ENCODE data around the gene RPL28.

Gene RPL28

DNA sequence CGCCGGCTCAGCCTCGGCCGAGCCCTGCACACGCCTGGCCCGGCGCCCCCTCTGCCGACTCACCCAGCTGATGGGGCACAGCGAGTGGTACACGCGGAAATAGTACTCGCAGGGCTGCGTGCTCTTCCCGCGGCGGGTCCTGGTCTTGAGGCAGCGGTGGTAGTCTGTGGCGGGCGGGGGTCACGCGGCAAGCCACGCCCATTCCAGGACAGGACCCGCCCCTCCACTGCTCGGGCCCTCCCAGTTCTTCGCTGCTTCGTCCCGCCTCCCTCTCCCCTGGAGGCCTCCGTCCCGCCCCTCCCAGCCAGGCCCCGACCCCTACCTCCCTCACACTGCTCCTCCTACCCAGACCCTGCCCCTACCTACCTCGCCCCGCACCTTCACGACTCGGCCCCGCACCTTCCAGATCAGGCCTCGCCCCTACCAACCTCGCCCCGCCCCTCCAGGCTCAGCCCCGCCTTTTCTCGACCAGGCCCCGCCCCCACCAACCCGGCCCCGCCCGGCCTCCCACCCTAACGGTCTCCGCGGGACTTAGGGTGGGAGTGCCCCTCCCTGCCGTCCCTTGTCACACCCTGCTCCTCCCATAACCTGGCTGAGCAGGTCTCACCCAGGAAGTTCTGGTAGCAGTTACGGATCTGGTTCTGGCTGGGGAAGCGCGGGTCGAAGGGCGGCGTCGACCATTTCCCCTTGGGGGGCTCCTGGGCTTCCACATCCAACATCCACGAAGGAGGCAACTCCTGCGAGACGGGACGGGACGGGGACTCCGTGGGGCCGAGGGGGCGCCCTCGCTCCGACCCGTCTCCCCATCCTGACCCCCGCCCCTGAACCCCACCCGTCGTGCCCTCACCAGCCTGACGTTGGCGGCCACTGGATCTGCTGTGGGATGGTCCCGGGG is 31.7 kb upstream of the RPL28 start:
- DNase-seq, result peak; percentile 22

- DNase-seq, result no peak
These were observed 31.0 kb upstream of the RPL28 start, which contains the start of gene COX6B2 for GRCh38 chr19:55354698-55355212. Gene COX6B2 (minus strand): TSS chr19:55354719. CDS start chr19:55354521, 198 bp downstream.

- DNase-seq, result no peak
These were observed 30.4 kb upstream of the RPL28 start for GRCh38 chr19:55355213-55355821.

DNA sequence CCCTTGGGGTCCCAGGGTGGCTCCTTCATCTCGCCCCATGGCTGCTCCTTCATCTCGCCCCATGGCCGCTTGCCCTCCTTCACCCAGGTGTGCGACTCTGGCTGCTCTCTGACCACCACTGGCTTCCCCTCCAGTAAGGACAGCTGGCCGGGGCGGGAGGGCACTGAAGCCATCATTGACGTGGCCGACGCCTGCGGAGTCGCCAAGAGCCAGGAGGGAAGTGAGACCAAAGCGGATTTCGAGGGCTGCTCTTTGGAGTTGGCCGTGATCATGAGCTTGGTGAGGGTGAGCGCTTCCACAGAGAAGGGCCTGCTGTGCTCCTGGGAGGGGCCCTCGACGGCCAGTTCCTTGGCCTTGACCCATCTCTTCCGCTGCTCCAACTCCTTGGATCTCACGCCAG is 27.2 kb upstream of the RPL28 start:
- no peak for DNase-seq

DNA sequence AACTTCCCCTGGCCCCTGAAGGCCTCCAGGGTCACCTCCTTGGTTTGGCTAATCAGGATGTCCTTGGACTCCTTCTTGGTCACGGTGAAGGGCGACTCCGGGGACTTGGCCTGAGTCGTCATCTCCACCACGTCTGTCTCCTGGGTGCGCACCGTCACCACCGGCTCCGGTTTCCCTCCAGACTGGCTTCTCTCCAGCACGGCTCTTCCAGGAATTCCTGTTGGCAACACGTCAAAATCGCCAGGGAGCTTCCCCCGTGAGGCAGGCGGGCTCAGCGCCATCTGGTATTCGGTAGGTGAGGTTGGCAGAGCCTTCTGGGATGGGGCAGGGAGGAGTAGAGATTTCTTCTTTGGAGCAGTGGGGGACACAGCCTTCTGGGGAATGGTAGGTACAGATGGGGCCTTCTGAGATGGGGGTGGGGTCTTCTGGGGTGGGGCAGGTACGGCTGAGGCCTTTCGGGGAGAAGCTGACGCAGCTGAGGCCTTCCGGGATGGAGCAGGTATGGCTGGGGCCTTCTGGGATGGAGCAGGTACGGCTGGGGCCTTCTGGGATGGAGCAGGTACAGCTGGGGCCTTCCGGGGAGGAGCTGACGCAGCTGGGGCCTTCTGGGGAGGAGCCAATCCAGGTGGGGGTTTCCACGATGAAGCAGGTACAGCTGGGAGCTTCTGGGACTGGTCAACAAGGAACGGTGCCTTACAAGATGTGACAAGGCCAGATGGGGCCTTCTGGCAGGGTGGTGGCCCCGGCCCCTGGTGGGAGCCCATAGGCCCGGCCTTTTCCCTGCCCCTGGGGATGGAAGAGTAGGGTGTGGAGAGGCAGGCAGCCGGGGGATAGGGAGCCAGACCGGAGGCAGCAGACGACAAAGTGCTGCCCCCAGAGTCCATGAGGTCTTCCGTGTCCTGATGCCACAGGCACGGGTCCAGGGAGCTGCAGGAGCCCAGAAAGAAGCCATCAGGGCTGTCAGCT is 26.5 kb upstream of the RPL28 start:
- DNase-seq, result peak; percentile 86

GRCh38 chr19:55360902-55361301 is 24.8 kb upstream of the RPL28 start:
- DNase-seq, result no peak

GRCh38 chr19:55362174-55362989 is 23.4 kb upstream of the RPL28 start:
- no peak for DNase-seq

- no peak for DNase-seq
These were observed 22.6 kb upstream of the RPL28 start, which contains the start of gene GARIN5B for GRCh38 chr19:55362990-55363716. Gene GARIN5B (minus strand): TSS chr19:55363260. CDS start chr19:55363066, 194 bp downstream.

GRCh38 chr19:55365245-55365644 is 20.5 kb upstream of the RPL28 start:
- no peak for DNase-seq

- no peak for DNase-seq
These were observed 19.8 kb upstream of the RPL28 start for GRCh38 chr19:55365964-55366363.

DNA sequence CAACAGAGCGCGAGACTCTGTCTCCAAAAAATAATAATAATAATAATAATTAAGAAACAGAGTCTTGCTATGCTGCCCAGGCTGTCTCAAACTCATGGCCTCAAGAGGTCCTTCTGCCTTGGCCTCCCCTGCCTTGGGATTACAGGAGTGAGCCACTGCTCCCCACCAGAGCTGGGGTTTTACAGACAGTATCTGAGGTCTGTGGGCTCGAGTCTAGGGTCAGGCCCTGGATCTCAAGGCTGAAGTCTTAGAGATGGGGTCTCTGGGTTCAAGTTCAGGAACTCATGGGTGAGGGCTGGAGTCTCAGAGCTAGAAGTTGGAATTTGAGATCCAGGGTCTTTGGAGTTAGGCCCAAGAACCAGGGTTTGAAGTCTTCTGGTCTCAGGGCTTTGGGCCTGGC is 18.9 kb upstream of the RPL28 start:
- DNase-seq, result no peak

GRCh38 chr19:55368106-55368505 is 17.6 kb upstream of the RPL28 start:
- no peak for DNase-seq

- no peak for DNase-seq
These were observed 16.8 kb upstream of the RPL28 start for GRCh38 chr19:55368701-55369563.

DNA sequence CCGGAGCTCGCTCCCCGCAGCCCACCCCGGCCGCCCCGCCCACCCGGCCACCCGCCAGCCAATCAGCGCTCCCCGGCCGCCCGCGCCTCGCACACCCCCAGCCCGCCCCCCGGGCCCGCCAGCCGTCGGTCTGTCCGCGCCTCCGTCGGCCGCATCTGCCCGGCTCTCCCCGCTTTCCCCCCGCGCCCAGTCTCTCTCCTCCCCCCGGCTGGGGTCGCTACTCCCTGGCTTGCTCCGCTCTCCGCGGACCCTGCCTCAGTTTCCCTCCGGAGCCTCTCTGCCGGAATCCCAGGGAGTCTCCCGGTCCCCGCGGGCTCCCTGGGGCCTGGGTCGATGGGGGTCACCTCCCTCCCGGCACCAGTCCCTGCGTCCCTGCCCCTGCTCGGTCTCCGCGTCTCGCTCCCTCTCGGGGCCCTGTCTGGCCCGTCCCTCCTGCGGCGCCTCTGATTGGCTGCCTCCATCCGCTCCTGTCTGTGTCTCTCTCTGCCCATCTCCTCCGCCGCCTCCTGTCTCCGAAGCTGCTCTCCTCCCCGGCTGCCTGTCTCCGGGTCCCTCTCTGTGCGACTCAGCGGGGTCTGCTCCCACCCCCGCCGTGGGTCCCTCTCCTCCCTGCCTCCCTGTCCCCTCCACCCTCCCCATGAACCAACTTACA is 16.0 kb upstream of the RPL28 start:
- DNase-seq, result no peak

DNA sequence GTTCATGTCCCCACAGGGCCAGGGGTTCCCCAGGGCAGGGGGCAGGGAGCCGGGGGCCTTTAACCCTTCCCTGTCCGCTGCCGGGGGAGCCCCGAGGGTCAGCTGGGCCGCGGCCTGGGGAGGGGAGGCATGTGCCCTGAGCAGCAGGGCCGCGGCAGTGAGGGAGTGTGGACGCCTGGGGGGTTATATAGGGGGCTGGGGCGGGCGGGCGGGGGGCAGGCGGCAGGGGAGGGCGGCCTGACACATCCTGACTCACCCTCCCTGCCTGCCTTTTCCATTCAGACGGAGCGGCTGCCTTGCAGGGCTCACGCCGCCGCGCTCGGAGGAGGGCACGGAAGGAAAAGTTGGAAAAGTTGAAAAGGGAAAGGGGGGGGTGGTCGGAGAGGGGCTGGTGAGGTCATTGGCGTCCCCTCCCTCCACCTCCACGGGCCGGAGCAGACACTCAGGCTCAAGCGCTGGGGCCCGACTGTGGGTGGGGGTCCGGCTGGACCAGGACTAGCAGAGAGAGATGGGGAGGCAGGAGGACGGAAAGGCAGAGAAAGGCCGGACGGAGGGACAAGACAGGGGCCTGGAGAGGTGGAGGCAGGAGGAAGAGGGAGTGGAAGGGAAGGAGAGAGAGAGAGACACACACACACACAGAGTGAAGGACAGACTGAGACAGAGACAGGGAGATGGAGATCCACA is 15.3 kb upstream of the RPL28 start, which contains the start of gene IL11:
TSS of gene IL11 (minus strand) at position 159 of the 684 bp plus-strand sequence. CDS start at position 6, 153 bp downstream.
- no peak for DNase-seq

GRCh38 chr19:55372316-55373081 is 13.2 kb upstream of the RPL28 start:
- DNase-seq, result no peak

DNA sequence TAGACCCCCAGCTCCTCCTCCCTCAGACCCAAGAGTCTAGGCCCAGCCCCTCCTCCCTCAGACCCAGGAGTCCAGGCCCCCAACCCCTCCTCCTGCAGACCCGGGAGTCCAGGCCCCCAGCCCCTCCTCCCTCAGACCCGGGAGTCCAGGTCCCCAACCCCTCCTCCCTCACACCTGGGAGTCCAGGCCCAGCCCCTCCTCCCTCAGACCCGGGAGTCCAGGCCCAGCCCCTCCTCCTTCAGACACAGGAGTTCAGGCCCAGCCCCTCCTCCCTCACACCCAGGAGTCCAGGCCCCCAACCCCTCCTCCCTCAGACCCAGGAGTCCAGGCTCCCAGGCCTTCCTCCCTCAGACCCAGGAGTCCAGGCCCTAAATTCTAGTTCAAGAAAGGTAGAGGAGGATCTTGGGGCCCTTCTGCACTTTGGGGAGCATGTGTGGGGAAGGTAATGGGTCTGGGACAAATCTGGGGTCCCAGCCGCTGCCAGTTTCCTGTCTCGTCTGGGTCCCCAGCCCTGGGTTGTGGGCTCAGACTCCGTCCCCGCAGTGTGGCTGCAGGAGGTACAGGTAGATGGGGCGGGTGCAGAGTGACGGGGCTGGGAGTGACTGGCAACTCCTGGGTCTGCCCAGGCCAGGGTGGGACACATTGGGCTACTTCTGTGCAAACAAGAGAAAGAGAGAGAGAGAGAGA is 12.3 kb upstream of the RPL28 start:
- no peak for DNase-seq

Data from NCI-H2029 (cell line).